HepG2 (cell line): ENCODE results near the gene ASXL1. TPM values are rescaled to one million over a fixed set of nuclear protein-coding genes. Genes with fewer than 3 reads are reported as not detected.

Source experiments
- CREM ChIP-seq, 2 experiments: sonication (generic) in 1 of 2; formaldehyde crosslinking in 1 of 2; IDR thresholded peaks; 2 replicates each; pipeline versions ENCODE4 v1.4.0 to v1.6.1; 2016 to 2020; ENCODE audit warnings: antibody characterized with exemption in 1 of 2, mild to moderate bottlenecking in 1 of 2, missing genetic modification reagents in 1 of 2
- FOXP1 ChIP-seq, 2 experiments: fragments of 450-650 bp in 1 of 2; IDR thresholded peaks; 2 replicates each; pipeline ENCODE4 v1.6.1; 2017 to 2018; ENCODE audit warnings: antibody characterized with exemption in 1 of 2
- KLF9 ChIP-seq: IDR thresholded peaks from 2 replicates; pipeline ENCODE4 v1.6.1; 2016; ENCODE audit warnings: low read depth
- MIER3 ChIP-seq: IDR thresholded peaks from 2 replicates; pipeline ENCODE4 v1.6.1; 2016; ENCODE audit warnings: missing compliant biosample characterization, borderline replicate concordance
- PLRG1 ChIP-seq: fragments of 450-650 bp; conservative IDR thresholded peaks from 2 replicates; pipeline ENCODE4 v1.6.1; 2016
- SMYD3 ChIP-seq: sonication (generic); formaldehyde crosslinking; IDR thresholded peaks from 2 replicates; pipeline ENCODE4 v1.8.1; 2023; ENCODE audit warnings: mild to moderate bottlenecking, missing genetic modification reagents
- ZNF256 ChIP-seq: sonication (generic); formaldehyde crosslinking; conservative IDR thresholded peaks from 2 replicates; pipeline ENCODE4 v1.4.0; 2020; ENCODE audit warnings: missing genetic modification reagents
- ZNF430 ChIP-seq: sonication (generic); formaldehyde crosslinking; IDR thresholded peaks from 2 replicates; pipeline ENCODE4 v1.9.0; 2021; ENCODE audit warnings: mild to moderate bottlenecking, missing genetic modification reagents
- ZNF501 ChIP-seq: sonication (generic); formaldehyde crosslinking; IDR thresholded peaks from 2 replicates; pipeline ENCODE4 v1.5.1; 2020; ENCODE audit warnings: mild to moderate bottlenecking, moderate library complexity, missing genetic modification reagents
- ZNF530 ChIP-seq: sonication (generic); formaldehyde crosslinking; IDR thresholded peaks from 2 replicates; pipeline ENCODE4 v1.5.0; 2020; ENCODE audit warnings: low read depth, mild to moderate bottlenecking, missing genetic modification reagents
- ZNF563 ChIP-seq: sonication (generic); formaldehyde crosslinking; IDR thresholded peaks from 2 replicates; pipeline ENCODE4 v1.8.0; 2022; ENCODE audit warnings: mild to moderate bottlenecking, moderate library complexity, missing genetic modification reagents
- ZNF672 ChIP-seq: sonication (generic); formaldehyde crosslinking; IDR thresholded peaks from 2 replicates; pipeline ENCODE4 v1.8.1; 2022; ENCODE audit warnings: missing genetic modification reagents
- ZSCAN30 ChIP-seq: sonication (generic); formaldehyde crosslinking; IDR thresholded peaks from 2 replicates; pipeline ENCODE4 v1.5.0; 2020; ENCODE audit warnings: mild to moderate bottlenecking, missing genetic modification reagents
- polyA plus RNA-seq, 8 experiments: library from polyadenylated mRNA; depleted of rRNA in 3 of 8; stranded (reverse) in 7 of 8; unstranded in 1 of 8; fragments of >200 nt; fragmentation: Illumina TruSeq in 4 of 8; extraction: Trizol in 4 of 8; gene quantifications; 2 replicates each; pipeline versions ENCODE4 v1.2.1 to v1.2.3, GENCODE V29; 2011 to 2016; ENCODE audit warnings: low read depth in 4 of 8, missing spikeins in 1 of 8, mixed read lengths in 1 of 8; ENCODE audit not compliant: insufficient read depth in 1 of 8
- total RNA-seq, 5 experiments: library from RNA; depleted of rRNA; stranded (reverse); fragments of >200 nt; fragmentation: Illumina TruSeq; extraction: Trizol; gene quantifications; 2 replicates each; pipeline ENCODE4 v1.2.3, GENCODE V29; 2016; ENCODE audit warnings: low read depth in 1 of 5
- TF ChIP-seq, protein P1 (sequence below): IDR thresholded peaks from 2 replicates; pipeline ENCODE4 v1.6.1; 2012; ENCODE audit warnings: low read length, improper control_type of control experiment
- TF ChIP-seq, protein P2 (sequence below): sonication (generic); formaldehyde crosslinking; IDR thresholded peaks from 2 replicates; pipeline ENCODE4 v1.4.0; 2020; ENCODE audit warnings: mild to moderate bottlenecking, missing genetic modification reagents
- TF ChIP-seq, protein P3 (sequence below): sonication (generic); formaldehyde crosslinking; IDR thresholded peaks from 2 replicates; pipeline ENCODE4 v1.4.0; 2020; ENCODE audit warnings: mild to moderate bottlenecking, low read depth, missing genetic modification reagents
- TF ChIP-seq, protein P4 (sequence below): sonication (generic); formaldehyde crosslinking; IDR thresholded peaks from 2 replicates; pipeline ENCODE4 v1.9.0; 2021; ENCODE audit warnings: missing genetic modification reagents, mild to moderate bottlenecking, borderline replicate concordance
- TF ChIP-seq, protein P5 (sequence below): sonication (generic); formaldehyde crosslinking; IDR thresholded peaks from 2 replicates; pipeline ENCODE4 v1.4.0; 2020; ENCODE audit warnings: low read depth, mild to moderate bottlenecking, missing genetic modification reagents

Gene ASXL1
- total and polyA plus RNA-seq, 2 of the 13 experiments (the other 11 are each of a cell fraction or from before 2014, with no cell fraction given): 62.1 to 74.8 TPM

DNA sequence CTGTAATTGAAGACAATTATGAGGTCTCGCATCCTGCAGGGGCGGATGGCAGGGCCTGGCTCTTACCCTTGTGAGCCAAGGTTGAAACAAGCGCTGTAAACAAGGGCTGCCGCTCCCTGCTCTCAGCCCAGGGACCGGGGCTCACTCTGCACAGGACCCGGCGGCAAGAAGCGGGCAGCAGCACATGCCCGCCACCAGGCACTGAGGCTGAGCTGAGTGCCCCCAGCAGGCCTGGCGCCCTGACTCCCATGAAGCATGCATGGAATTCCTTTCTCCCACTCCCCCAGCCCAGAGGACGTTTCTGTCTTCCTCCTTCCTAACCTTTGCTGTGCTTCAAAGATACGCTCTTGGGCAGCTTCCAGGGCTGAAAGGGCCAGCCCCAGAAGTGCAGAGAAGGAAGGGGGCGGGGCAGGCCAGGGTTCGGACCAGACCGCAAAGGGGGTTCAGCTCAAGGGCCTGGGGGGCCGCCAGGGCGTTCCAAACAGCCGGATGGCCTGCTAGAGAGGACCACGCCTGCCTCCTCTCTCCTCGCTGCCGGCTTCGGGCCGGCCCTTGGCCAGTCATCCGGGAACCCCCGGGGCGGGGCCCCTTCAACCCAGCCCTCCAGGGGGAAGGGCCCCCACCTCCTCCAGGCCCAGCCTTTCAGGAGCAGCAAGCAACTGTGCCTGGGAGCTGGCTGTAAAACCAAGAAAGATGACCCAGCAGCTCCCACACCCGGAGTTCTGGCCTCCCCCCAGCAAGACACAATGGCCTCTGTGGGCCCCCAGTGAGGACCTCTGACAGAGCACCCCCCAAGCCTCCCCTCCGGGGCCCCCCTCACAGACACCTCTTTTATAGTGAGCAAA is 117.1 kb downstream of the ASXL1 start (continued):
- TF ChIP-seq, protein P1, sequence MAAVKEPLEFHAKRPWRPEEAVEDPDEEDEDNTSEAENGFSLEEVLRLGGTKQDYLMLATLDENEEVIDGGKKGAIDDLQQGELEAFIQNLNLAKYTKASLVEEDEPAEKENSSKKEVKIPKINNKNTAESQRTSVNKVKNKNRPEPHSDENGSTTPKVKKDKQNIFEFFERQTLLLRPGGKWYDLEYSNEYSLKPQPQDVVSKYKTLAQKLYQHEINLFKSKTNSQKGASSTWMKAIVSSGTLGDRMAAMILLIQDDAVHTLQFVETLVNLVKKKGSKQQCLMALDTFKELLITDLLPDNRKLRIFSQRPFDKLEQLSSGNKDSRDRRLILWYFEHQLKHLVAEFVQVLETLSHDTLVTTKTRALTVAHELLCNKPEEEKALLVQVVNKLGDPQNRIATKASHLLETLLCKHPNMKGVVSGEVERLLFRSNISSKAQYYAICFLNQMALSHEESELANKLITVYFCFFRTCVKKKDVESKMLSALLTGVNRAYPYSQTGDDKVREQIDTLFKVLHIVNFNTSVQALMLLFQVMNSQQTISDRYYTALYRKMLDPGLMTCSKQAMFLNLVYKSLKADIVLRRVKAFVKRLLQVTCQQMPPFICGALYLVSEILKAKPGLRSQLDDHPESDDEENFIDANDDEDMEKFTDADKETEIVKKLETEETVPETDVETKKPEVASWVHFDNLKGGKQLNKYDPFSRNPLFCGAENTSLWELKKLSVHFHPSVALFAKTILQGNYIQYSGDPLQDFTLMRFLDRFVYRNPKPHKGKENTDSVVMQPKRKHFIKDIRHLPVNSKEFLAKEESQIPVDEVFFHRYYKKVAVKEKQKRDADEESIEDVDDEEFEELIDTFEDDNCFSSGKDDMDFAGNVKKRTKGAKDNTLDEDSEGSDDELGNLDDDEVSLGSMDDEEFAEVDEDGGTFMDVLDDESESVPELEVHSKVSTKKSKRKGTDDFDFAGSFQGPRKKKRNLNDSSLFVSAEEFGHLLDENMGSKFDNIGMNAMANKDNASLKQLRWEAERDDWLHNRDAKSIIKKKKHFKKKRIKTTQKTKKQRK: no peak
- TF ChIP-seq ZNF672 (CRISPR knock-in tag) (no peak), FOXP1 (IDR thresholded peaks at IDR 0.05) (no peak), FOXP1 (CRISPR knock-in tag; IDR thresholded peaks at IDR 0.05) (no peak; the same call in 1 of the 2 replicates), ZNF430 (CRISPR knock-in tag) (peak; percentile 97; the same call in 1 of the 2 replicates), ZNF530 (CRISPR knock-in tag) (no peak), KLF9 (CRISPR knock-in tag) (no peak), MIER3 (no peak; the same call in 1 of the 2 replicates), ZSCAN30 (CRISPR knock-in tag) (no peak), SMYD3 (CRISPR knock-in tag) (no peak), ZNF501 (CRISPR knock-in tag) (peak; percentile 89), ZNF256 (peak; percentile 69), CREM (IDR thresholded peaks at IDR 0.05) (peak; percentile 67), CREM (CRISPR knock-in tag; IDR thresholded peaks at IDR 0.05) (no peak), PLRG1 (no peak), ZNF563 (CRISPR knock-in tag) (peak; percentile 73)
- TF ChIP-seq, protein P2, sequence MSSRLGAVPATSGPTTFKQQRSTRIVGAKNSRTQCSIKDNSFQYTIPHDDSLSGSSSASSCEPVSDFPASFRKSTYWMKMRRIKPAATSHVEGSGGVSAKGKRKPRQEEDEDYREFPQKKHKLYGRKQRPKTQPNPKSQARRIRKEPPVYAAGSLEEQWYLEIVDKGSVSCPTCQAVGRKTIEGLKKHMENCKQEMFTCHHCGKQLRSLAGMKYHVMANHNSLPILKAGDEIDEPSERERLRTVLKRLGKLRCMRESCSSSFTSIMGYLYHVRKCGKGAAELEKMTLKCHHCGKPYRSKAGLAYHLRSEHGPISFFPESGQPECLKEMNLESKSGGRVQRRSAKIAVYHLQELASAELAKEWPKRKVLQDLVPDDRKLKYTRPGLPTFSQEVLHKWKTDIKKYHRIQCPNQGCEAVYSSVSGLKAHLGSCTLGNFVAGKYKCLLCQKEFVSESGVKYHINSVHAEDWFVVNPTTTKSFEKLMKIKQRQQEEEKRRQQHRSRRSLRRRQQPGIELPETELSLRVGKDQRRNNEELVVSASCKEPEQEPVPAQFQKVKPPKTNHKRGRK (CRISPR knock-in tag): no peak; the same call in 1 of the 2 replicates
- TF ChIP-seq, protein P3, sequence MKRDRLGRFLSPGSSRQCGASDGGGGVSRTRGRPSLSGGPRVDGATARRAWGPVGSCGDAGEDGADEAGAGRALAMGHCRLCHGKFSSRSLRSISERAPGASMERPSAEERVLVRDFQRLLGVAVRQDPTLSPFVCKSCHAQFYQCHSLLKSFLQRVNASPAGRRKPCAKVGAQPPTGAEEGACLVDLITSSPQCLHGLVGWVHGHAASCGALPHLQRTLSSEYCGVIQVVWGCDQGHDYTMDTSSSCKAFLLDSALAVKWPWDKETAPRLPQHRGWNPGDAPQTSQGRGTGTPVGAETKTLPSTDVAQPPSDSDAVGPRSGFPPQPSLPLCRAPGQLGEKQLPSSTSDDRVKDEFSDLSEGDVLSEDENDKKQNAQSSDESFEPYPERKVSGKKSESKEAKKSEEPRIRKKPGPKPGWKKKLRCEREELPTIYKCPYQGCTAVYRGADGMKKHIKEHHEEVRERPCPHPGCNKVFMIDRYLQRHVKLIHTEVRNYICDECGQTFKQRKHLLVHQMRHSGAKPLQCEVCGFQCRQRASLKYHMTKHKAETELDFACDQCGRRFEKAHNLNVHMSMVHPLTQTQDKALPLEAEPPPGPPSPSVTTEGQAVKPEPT (CRISPR knock-in tag): no peak
- TF ChIP-seq, protein P4, sequence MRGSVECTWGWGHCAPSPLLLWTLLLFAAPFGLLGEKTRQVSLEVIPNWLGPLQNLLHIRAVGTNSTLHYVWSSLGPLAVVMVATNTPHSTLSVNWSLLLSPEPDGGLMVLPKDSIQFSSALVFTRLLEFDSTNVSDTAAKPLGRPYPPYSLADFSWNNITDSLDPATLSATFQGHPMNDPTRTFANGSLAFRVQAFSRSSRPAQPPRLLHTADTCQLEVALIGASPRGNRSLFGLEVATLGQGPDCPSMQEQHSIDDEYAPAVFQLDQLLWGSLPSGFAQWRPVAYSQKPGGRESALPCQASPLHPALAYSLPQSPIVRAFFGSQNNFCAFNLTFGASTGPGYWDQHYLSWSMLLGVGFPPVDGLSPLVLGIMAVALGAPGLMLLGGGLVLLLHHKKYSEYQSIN (CRISPR knock-in tag): no peak
- TF ChIP-seq, protein P5, sequence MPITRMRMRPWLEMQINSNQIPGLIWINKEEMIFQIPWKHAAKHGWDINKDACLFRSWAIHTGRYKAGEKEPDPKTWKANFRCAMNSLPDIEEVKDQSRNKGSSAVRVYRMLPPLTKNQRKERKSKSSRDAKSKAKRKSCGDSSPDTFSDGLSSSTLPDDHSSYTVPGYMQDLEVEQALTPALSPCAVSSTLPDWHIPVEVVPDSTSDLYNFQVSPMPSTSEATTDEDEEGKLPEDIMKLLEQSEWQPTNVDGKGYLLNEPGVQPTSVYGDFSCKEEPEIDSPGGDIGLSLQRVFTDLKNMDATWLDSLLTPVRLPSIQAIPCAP: no peak
